Fibroblast of skin of scalp (primary cell): ENCODE results near the gene XRCC5.
A peak's percentile ranks its signal among the peaks of the same experiment; 100 is the strongest.
"Not testable (repeated sequence)": the region's sequence is repeated elsewhere in the genome, so short reads cannot be mapped to it uniquely, and the experiment has no call there.

ENCODE experiments used
- DNase-seq: peaks from one replicate; pipeline ENCODE4 v3.0.0-alpha.2; 2013

The XRCC5 gene

DNA sequence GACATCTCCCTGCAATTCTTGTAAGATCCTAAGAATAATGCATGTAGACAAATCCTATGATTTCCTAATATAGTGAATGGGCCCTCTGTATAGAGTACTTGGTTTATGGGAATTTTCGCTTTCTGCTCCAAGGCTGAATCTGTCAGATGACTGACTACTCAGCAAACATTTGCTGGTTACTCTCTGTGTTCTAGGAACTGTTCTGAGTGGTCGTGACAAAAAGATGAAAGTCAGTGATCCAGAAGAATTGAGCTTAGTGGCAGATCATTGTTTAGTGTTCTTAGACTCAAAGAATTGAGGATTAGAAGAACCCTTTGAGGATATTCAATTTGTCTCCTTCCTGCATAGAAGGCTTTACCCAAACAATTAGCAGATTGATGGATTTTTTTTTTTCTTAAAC lies 10.0 kb downstream of the XRCC5 start:
- no peak for DNase-seq

DNA sequence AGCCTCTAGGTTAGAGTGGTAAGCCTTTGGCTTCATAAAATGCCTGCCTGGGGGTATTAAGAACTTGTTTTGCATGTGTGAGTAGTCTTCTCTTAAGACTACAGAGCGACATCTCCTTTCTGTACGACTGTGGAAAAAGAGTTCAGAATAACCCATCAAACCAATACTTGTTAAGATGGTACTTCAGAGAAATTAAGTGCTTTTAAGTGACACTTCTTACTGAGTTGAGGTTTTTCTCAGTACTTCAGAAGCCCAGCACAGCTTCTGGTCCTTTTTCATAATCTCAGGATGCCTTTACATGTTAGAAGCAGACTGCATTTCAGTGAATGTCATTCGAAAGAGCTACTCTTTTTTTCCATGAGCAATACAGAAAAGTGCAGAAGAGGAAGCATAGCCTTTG lies 10.8 kb downstream of the XRCC5 start:
- DNase-seq, result no peak

DNA sequence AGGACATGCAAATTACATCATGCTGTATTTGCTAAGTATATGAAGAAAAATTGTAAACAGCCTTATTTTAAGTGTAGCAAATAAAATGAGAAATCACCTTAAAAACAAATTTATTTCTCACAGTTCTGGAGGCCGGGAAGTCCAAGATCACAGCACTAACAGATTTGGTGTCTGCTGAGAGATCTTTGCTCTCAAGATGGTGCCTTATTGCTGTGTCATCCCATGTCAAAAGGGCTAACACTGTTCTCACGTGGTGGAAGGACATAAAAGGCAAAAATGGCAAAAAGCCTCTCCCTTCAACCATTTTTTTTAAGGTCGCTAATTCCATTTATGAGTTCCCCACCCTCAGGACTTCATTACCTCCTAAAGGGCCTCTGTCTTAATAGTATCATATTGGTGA lies 12.1 kb downstream of the XRCC5 start:
- no peak for DNase-seq

DNA sequence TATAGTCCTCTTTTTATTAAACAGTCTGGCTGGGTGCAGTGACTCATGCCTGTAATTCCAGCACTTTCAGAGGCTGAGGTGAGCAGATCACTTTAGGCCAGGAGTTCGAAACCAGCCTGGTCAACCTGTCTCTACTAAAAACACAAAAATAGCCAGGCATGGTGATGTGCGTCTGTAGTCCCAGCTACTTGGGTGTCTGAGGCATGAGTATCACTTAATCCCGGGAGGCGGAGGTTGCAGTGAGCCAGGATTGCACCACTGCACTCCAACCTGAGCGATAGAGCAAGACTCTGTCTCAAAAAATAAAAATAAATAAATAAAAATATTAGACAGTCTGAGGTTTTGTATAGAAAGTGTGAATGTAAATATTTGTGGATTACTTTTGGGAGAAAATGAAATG lies 17.8 kb downstream of the XRCC5 start:
- no peak for DNase-seq

DNA sequence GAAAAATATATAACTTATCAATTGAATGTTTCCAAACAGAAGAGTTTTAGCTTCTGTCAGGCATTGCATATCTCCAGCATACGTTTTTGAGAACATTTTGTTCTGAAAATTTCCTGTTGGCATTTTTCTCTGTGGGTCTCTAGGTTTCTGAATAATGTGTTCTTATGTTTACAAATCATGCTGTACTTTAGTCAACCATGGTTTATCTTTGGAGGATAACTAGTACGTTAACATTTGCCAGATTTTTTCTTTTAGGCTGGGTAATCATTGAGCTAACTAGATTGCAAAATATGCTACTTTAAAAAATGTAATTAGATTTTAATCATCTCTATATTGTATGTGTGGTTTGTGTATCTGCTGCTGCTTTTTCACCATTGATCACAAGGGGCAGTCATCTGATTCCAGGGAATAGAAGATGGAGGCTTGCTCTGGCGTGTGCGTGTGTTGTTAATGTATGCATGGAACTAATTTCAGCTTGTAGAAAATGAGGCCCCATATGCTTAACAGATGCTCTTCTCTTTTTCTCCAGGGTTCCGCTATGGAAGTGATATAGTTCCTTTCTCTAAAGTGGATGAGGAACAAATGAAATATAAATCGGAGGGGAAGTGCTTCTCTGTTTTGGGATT lies 21.3 kb downstream of the XRCC5 start:
- DNase-seq, result no peak

DNA sequence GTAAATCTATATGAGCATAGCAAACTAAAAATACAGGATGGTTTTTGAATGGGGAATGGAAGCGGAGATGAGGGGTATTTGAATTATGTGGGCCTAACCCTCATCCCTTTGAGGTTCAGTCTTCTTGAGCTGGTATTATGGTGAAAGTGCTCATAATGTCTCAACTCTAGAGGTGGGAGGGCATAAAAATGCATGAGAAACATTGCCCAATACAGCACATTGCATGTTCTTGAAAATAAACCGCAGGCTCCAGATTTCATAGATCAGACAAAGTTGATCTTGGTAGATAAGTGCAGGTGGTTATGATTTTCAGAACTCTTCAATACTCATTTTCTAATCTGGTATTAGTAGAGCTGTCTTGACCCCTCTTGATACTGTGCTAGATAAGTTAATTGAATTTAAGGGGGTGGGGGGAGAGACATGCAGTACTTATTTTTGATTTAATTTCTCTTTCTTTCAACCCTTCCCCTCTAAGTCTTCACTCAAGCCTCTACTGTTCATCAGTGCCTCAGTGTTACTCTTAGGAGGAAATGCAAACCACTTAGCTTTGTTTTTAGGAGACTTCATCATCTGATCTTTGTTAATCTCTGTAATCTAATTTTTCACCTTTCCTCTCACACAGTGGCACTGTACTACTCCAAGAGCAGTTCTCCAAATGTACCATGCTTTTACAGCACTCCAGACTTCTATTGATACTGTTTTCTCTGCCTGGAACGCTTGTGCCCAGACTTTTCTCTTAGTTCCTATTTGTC lies 22.2 kb downstream of the XRCC5 start:
- DNase-seq, result no peak

DNA sequence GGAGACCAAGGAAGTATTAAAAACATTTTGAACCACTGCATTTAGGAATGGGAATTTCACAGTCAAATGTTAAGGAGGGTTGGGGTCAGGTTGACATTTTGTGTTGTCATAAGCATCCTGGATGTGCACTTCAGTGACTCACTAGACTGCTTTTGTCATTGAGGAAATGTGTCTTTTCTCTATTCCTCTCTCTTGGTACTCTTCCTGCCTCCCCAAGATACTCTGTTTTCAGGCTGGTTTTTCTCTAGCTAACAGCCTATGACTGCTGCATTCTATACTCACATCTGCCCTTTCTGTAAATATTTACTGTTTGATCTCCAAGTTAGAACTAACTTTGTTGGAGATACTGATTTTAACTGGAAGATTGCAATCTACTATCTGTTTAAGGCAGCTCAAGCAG lies 23.4 kb downstream of the XRCC5 start:
- DNase-seq, result no peak

DNA sequence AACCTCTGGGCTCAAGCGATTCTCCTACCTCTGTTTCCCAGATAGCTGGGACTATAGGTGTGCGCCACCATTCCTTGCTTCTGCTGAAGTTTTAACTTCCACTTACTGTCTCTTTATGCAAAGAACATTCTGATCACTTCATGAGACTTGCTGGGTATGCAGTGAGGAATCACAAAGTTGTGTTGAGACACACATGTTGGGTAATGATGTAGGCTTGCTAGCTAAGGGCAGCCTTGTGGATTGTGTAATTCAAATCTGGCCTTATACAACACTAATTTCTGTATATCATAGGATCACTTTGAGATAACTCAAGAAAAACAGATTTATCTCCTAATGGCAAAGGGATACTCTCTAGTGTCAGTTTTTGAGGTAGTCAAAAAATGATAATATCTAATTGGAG lies 24.2 kb downstream of the XRCC5 start:
- no peak for DNase-seq

DNA sequence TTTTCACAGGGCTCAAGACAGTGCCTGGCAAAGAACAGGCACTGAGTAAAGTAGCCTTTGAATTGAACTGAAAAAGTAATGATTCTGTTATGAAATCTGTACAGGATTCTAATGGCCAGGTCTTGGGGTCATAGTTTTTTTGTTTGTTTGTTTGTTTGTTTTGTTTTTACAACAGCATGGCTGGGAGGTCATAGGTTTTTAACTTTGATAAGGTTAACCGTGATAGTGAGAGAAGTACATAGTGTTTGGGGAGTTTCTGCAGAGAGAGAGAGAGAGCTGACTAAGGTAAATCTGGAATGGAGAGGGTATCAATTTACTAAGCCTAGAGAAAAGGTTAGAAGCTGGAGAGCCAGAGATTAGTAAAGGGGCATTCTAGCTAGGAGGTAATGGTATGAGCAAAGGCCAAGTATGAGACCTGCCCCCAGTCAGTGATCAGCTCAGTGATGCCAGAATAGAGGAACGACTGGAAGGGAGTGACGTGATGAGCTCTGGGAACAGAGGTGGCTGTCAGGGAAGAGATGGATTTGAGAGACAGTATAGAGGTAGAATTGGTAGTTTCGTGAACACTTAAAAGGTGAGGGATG lies 25.9 kb downstream of the XRCC5 start:
- no peak for DNase-seq

DNA sequence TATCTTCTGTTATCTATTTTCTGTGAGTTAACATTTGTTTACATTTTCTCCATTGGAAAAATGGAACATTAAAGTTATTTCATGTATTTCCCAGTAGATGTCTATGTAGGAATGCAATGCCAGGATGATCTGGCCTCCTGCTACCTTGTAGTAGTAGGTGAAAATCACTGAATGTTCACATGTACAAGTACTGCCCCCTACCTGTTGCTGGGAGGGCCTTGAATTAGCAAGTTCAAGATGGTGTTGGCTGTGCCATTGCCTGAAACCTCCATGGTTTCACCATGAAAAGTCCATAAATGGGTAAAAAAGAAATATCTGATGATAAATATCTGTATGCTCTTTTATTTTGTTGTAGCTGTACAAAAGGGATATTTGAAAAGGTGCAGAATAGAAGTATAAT lies 30.7 kb downstream of the XRCC5 start:
- no peak for DNase-seq

DNA sequence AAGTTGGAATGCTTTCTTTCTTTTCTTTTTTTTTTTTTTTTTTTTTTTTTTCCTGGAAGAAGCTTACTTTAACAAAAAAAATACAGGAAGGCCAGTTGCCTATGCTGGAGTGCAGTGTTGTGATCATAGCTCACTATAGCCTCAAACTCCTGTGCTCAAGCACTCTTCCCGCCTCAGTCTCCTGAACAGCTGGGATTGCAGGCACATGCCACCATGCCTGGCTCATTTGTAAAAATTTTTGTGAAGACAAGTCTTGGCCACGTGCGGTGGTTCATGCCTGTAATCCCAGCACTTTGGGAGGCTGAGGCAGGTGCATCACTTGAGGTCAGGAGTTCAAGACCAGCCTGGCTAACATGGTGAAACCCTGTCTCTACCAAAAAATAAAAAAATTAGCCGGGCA lies 32.4 kb downstream of the XRCC5 start:
- not testable (repeated sequence) for DNase-seq

DNA sequence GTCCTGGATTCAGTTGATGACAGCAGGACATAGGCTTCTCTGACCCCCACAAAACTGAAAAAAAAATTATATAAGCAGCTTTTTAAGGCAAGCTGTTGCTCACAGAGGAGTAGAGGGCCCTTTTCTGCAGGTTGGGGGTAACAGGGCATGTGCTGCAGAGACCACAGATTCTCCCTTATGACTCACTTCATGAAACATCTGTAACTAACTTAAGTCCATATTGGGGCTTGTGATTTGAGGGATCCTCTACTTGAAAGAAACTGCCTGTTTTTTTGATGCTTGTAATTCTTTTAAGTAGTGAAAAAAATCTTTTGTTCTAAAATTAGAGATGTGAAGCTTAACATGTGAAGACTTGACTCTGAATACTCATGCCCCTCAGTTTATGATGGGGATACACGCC lies 33.4 kb downstream of the XRCC5 start:
- peak; percentile 77 for DNase-seq

DNA sequence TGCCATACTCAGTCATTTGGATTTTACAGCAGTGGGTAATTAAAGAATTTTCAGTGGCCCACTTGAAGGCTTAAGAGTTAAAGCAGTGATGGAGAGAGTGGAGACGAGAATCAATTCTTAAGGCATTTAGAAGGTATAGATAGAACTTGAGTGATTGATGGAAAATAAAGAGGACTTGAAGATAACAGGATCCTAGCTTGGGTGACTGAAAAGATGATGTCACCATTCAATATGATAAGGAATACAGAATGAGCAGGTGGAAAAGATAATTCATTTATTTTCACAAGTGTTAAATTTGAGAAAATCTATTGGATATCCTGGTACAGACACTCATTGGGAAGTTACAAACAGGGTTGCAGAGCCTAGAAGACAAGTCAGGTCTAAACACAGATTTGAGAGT lies 35.2 kb downstream of the XRCC5 start:
- no peak for DNase-seq

DNA sequence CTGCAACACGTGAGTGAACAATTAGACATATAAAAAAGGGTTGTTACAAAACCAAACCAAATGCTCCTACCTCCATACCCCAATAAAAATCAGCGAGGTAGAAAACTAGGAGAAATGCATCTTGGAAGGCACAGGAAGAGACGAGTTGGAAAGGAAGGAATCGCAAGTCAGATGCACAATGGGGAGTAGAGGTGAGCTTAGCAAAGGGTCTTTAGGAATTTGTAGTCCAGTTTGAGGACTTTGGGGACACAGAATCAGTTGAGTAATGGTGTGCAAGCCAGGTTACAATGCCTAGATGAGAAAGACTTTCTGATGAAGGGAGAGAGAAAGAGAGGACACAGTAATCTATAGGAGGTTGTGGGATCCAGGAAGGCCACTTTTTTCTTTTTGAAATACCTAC lies 35.7 kb downstream of the XRCC5 start:
- DNase-seq, result no peak

DNA sequence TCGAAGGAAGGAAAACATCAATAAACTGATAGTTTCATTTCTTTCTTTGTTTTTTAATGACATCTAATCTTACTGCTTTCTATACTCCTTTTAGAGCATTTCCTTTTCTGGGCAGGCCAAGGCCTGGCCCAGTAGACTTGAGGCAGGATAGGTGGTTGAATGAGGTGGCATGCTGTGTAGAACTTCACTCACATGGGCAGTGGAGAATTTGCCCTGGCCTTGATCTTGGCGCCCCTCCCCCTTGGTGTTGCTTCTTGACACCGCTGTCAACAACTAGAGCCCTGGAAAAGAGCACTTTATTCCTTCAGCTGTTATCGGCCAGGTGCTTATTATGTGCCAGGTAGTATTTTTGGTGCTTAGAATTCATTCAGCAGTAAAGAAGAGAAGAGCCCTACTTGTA lies 37.4 kb downstream of the XRCC5 start:
- DNase-seq, result no peak

DNA sequence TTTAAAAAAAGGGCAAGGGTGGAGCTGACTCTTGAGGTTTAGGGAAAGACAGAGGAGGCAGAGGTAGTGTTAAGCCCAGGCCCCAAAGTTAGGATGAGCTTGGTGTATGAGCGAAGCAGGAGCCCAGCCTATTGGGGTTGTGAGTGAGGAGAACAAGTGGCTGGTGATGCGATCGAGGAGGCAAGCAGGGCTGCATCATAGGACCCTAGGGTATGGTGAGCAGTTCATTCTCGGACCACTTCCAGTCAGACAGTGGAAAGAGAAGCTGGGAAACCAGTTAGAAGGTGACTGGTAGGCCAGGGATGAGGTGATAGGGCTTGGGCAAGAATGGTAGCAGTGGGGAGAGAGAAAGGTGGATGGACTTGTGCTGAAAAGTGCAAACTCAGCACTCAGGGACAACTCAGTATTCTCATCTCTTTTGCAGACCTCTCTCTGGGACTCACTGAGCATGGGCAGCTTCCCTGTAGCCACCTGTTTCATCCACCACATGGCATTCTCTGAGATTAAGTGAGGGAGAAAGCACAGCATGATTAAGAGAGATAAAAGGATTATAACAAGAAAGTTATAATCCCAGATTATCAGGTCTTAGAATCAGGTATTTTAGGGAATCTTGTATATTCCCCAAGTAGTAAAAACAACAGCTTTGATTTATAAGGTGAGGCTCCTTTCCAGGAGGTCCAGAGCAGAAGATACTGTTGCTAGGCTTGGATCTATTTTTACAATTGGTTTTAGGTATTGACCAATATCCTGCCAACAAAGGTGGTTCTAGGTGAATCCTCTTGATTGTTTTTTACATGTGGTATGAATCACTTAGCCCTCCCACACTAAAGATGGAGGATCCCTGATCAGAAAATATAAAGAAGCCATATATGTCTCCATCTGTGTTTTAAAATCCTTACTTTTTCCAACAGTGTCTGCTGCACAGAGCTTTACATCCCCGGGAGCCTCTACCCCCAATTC lies 38.3 kb downstream of the XRCC5 start:
- DNase-seq, result no peak

DNA sequence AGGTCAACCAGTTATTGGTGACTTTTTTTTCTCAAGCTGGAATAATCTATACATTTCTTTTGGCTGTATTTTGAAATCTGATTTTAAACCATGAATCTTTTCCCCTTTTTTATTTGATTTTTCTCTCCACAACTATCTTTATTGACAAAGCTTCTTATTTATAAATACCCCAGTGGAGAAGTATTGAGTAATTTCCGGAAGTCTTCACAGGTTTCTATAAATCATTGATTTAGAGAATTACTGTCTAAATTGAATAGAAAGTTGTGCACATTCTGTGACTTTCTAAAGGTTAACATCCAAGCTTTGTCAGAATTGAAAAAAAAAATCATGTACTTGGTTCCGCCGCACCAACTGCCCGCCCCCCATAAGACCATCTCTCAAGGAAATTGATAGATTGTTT lies 39.8 kb downstream of the XRCC5 start:
- DNase-seq, result no peak

DNA sequence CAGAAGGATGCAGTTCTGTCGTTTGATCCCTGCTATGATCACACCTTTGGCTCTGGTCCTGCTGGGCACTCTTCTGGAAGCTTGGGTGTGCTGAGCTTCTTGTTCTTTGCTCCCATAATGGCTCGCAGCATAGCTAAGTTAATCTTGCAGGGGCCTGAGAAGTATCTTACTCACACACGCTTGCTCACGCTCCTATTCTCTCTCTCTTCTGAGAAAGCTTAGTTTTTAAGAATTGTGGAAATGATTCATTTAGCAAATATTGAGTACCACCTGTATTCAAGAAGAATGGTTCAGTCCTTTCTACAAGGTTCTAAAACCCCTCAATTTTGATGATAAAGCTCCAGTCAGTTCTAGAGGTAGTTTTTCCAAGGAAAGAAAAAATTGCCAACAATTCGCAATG lies 40.6 kb downstream of the XRCC5 start:
- DNase-seq, result no peak

DNA sequence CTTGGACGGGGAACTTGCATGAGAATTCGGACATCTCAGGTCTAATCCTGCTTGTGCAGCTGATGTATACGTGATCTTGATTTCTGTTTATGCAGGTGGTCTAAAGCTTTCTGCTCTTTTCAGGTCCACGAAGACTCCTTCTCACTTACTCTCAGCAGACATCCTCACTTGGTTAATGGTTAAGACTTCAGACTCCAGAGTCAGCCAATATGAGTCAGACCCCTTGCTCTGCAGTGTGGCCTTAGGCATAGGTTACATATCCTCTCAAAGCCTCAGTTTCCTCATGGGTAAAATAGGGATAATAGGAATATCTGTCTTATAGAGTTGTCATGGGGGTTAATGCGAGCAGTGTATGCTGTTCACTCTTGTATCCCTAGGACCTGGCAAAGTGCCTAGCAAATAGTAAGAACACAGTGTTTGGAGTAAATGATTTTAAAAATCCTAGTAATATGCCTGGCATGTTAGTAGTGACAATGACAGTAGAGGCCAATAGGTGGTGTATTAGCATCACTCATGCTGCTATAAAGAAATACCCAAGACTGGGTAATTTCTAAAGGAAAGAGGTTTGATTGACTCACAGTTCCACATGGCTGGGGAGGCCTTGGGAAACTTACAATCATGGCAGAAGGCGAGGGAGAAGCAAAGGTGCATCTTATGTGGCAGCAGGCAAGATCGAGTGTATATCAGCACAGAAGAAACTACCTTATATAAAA lies 42.3 kb downstream of the XRCC5 start:
- peak; percentile 30 for DNase-seq

DNA sequence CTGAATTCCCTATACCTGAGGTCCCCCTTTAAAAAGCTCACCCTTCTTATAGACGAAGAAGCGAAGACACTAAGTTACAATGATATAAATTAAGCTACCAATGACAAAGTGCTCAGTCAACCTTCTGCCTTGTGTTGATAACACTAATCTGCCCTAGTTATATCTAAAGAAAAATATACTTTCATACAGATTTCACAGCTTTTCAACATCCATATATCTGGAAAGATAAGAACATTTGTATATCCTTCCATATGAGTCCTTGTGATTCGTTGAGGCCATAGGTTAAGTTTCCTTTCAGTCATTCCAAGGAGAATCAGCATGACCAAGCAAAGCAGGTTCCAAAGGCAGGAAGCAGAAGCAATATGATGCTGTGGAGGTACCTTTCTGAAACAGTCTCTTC lies 46.8 kb downstream of the XRCC5 start:
- DNase-seq, result no peak

DNA sequence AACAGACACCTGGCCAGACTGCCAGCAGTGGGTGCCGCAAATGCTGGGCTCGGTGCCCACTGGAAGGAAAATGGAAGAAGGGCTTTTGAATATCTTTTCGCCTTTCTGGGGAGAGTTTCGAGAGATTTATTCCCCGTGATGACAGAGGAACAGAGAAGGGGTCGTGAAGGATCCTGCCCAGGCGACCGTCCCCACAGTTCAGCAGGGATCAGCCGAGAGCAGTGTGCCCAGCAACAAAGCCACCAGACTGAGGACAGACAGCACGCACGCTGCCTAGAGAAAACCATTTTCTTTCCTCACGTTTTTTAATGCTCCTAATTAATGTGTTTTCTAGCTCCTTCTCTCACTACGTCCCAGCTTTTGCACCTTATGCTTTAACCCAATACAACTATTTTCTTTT lies 47.7 kb downstream of the XRCC5 start:
- no peak for DNase-seq

DNA sequence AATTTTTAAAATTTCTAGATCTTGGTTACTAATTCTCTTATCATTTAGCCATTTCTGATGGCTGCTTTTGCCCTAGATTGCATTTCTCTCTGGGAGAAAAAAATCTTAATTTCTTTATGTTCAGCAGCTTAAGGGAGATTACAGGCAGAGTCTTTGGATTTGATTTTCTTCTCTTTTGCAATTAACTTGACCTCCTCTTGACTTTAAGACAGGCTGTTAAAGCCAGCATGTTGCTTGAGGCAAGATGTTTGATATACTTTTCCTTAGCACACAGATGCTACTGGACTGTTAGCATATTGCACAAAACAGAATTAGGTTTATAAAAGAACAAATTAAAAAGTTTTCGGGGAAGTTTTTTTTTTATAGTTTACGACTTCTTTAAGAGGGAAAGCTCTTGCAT lies 50.0 kb downstream of the XRCC5 start:
- DNase-seq, result no peak

DNA sequence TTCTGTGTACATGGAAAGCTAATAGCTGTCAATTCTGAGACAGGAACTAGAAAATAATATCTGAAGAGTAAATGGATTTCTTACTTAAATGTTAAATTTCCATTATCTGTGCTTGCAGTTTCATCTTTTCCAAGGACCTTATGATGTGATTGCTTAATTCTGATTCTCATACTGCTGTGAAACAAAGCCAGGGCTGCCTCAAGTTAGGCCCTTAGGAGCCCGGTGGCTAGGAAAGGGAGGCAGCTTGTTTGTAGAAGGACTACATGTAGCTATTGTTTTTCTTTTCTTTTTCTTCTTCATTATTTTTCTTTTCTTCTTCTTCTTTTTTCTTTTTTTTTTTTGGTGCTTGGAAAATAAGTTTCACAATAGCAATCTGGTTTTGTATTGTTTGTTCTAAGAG lies 50.5 kb downstream of the XRCC5 start:
- DNase-seq, result no peak
